H1 (cell line): ENCODE data around the gene KRTAP3-2. TPM values are rescaled to one million over a fixed set of nuclear protein-coding genes. Genes with fewer than 3 reads are reported as not detected.

Experiments
- CTCF ChIA-PET: fragments of 300-600 bp; sonication (Branson Sonifier 250); formaldehyde crosslinking; loops from one replicate; lab custom pipeline; 2021; ENCODE audit not compliant: partially characterized antibody; lab: Charles Lee
- POLR2A ChIA-PET: fragments of 300-600 bp; sonication (Branson Sonifier 250); formaldehyde crosslinking; loops from one replicate; lab custom pipeline; 2021; ENCODE audit warnings: inconsistent platforms; ENCODE audit not compliant: partially characterized antibody; lab: Charles Lee
- DNase-seq, 2 experiments: peaks; one replicate each; pipeline versions ENCODE4 v3.0.0 to v3.0.0-alpha.2; 2010 to 2022; ENCODE audit warnings: low spot score in 2 of 2, low read depth in 1 of 2, mixed read lengths in 1 of 2
- FAIRE-seq: peaks from 2 replicates; lab custom pipeline; 2011; peaks lifted over from hg19 to GRCh38; lab: Jason Lieb, UNC
- H2AFZ ChIP-seq: 2 replicates; pipeline ENCODE4 v1.8.1; 2012; ENCODE audit warnings: low read length, inconsistent platforms
- H2AK5ac ChIP-seq: 2 replicates; pipeline ENCODE4 v1.6.1; 2013; ENCODE audit warnings: low read depth, low read length
- H2BK120ac ChIP-seq: replicated peaks from 2 replicates; pipeline ENCODE3; 2013; ENCODE audit warnings: low read depth, low read length, inconsistent platforms
- H2BK12ac ChIP-seq: 2 replicates; pipeline ENCODE4 v1.6.1; 2013; ENCODE audit warnings: low read depth, low read length
- H2BK15ac ChIP-seq: 2 replicates; pipeline ENCODE4 v1.6.1; 2013; ENCODE audit warnings: low read length
- H2BK20ac ChIP-seq: 2 replicates; pipeline ENCODE4 v1.6.1; 2013; ENCODE audit warnings: low read length
- H2BK5ac ChIP-seq: 2 replicates; pipeline ENCODE4 v1.6.1; 2013; ENCODE audit warnings: low read depth, low read length
- H3K14ac ChIP-seq: 2 replicates; pipeline ENCODE4 v1.6.1; 2013; ENCODE audit warnings: inconsistent platforms; ENCODE audit not compliant: insufficient read length
- H3K18ac ChIP-seq: 2 replicates; pipeline ENCODE4 v1.6.1; 2013; ENCODE audit warnings: low read length; ENCODE audit errors: extremely low read depth
- H3K23ac ChIP-seq: 2 replicates; pipeline ENCODE4 v1.6.1; 2013; ENCODE audit warnings: inconsistent platforms; ENCODE audit not compliant: insufficient read length
- H3K23me2 ChIP-seq: 2 replicates; pipeline ENCODE4 v1.6.1; 2013; ENCODE audit warnings: low read depth, low read length
- H3K27ac ChIP-seq: 2 replicates; pipeline ENCODE4 v1.6.1; 2011; ENCODE audit warnings: low read depth, low read length, inconsistent platforms
- H3K27me3 ChIP-seq, 4 experiments: replicated peaks in 1 of 4; 1 replicate in 1 of 4; 2 replicates in 3 of 4; pipeline versions ENCODE4 v1.6.1 to v1.8.1; 2011 to 2013; ENCODE audit warnings: low read length in 3 of 4, mild to moderate bottlenecking in 3 of 4, inconsistent platforms in 2 of 4, mixed read lengths in 2 of 4, moderate library complexity in 1 of 4; ENCODE audit not compliant: control insufficient read depth in 3 of 4, insufficient read depth in 3 of 4; ENCODE audit errors: extremely low read depth in 1 of 4
- H3K36me3 ChIP-seq, 4 experiments: 2 replicates each; pipeline versions ENCODE4 v1.6.1 to v1.8.1; 2011 to 2013; ENCODE audit warnings: mild to moderate bottlenecking in 4 of 4, low read length in 3 of 4, moderate library complexity in 2 of 4, control low read depth in 1 of 4, inconsistent platforms in 1 of 4; ENCODE audit not compliant: insufficient read depth in 4 of 4, control insufficient read depth in 2 of 4
- H3K4ac ChIP-seq: replicated peaks from 2 replicates; pipeline ENCODE3; 2013; ENCODE audit warnings: low read length, low read depth, mixed read lengths, inconsistent platforms; ENCODE audit not compliant: insufficient read length
- H3K4me1 ChIP-seq, 4 experiments: replicated peaks in 1 of 4; 1 replicate in 1 of 4; 2 replicates in 3 of 4; pipeline versions ENCODE4 v1.6.1 to v1.8.1; 2011 to 2013; ENCODE audit warnings: low read length in 3 of 4, inconsistent platforms in 2 of 4, mixed read lengths in 1 of 4; ENCODE audit not compliant: insufficient read depth in 4 of 4, control insufficient read depth in 3 of 4
- H3K4me2 ChIP-seq, 2 experiments: 2 replicates each; pipeline versions ENCODE4 v1.6.1 to v1.8.1; 2011 to 2013; ENCODE audit warnings: low read depth in 2 of 2, low read length in 2 of 2, control low read depth in 1 of 2, inconsistent platforms in 1 of 2, mild to moderate bottlenecking in 1 of 2; ENCODE audit not compliant: insufficient read depth in 1 of 2
- H3K4me3 ChIP-seq, 4 experiments: fragments of 200-600, 300-600 bp in 1 of 4; sonication (generic), shearing (Covaris generic), sonication (Bioruptor Twin) in 1 of 4; 2 replicates each; pipeline versions ENCODE4 v1.5.1 to v1.8.1; 2011 to 2016; ENCODE audit warnings: low read length in 4 of 4, low read depth in 3 of 4, control low read depth in 2 of 4, inconsistent platforms in 2 of 4, mild to moderate bottlenecking in 2 of 4, mixed read lengths in 1 of 4, moderate library complexity in 1 of 4; ENCODE audit not compliant: insufficient read depth in 2 of 4; ENCODE audit errors: extremely low read depth in 1 of 4
- H3K56ac ChIP-seq: replicated peaks from 2 replicates; pipeline ENCODE3; 2013; ENCODE audit warnings: low read depth, mild to moderate bottlenecking, mixed read lengths, low read length, inconsistent platforms; ENCODE audit not compliant: insufficient read length
- H3K79me1 ChIP-seq: 2 replicates; pipeline ENCODE4 v1.6.1; 2013; ENCODE audit warnings: low read depth, low read length, control low read depth
- H3K79me2 ChIP-seq, 2 experiments: 2 replicates each; pipeline versions ENCODE4 v1.6.1 to v1.8.1; 2012 to 2013; ENCODE audit warnings: low read length in 2 of 2, mild to moderate bottlenecking in 2 of 2, inconsistent platforms in 1 of 2; ENCODE audit not compliant: insufficient read depth in 2 of 2, control insufficient read depth in 1 of 2
- H3K9ac ChIP-seq, 4 experiments: replicated peaks in 1 of 4; 1 replicate in 1 of 4; 2 replicates in 3 of 4; pipeline versions ENCODE4 v1.6.1 to v1.8.1; 2011 to 2013; ENCODE audit warnings: low read depth in 3 of 4, low read length in 3 of 4, control low read depth in 2 of 4, mild to moderate bottlenecking in 2 of 4, moderate library complexity in 2 of 4, inconsistent platforms in 1 of 4; ENCODE audit errors: extremely low read depth in 1 of 4
- H3K9me3 ChIP-seq, 2 experiments: 2 replicates each; pipeline versions ENCODE4 v1.6.1 to v1.8.1; 2012 to 2013; ENCODE audit warnings: mild to moderate bottlenecking in 2 of 2, moderate library complexity in 2 of 2, control low read depth in 1 of 2, inconsistent platforms in 1 of 2, low read depth in 1 of 2, low read length in 1 of 2, mixed read lengths in 1 of 2; ENCODE audit not compliant: insufficient read depth in 2 of 2
- H4K20me1 ChIP-seq, 2 experiments: replicated peaks in 1 of 2; 2 replicates each; pipeline versions ENCODE3 to v1.8.1; 2011 to 2013; ENCODE audit warnings: inconsistent platforms in 2 of 2, low read length in 2 of 2, mild to moderate bottlenecking in 1 of 2; ENCODE audit not compliant: insufficient read depth in 2 of 2, control insufficient read depth in 1 of 2
- H4K5ac ChIP-seq: 2 replicates; pipeline ENCODE4 v1.6.1; 2013; ENCODE audit warnings: low read length, low read depth, mixed read lengths, inconsistent platforms; ENCODE audit not compliant: insufficient read length
- H4K8ac ChIP-seq: 2 replicates; pipeline ENCODE4 v1.8.0; 2013; ENCODE audit warnings: mild to moderate bottlenecking, moderate library complexity, low read length, inconsistent platforms; ENCODE audit not compliant: insufficient read depth; ENCODE audit errors: extremely low read depth
- H4K91ac ChIP-seq: replicated peaks from 2 replicates; pipeline ENCODE3; 2013; ENCODE audit warnings: low read length, mixed read lengths, inconsistent platforms; ENCODE audit not compliant: insufficient read length
- ASH2L ChIP-seq: fragments of 200-600, 300-600 bp; sonication (generic); IDR thresholded peaks from one replicate; pipeline ENCODE4 v1.7.1; 2017; ENCODE audit warnings: low read length
- BACH1 ChIP-seq: IDR thresholded peaks from 2 replicates; pipeline ENCODE4 v1.6.1; 2012; ENCODE audit warnings: low read length, improper control_type of control experiment
- GABPA ChIP-seq: IDR thresholded peaks from 2 replicates; pipeline ENCODE4 v1.6.1; 2011; ENCODE audit warnings: mild to moderate bottlenecking, low read length, moderate library complexity, borderline replicate concordance; ENCODE audit not compliant: insufficient read depth
- GTF2F1 ChIP-seq: IDR thresholded peaks from 2 replicates; pipeline ENCODE4 v1.6.1; 2012; ENCODE audit warnings: low read depth, low read length, improper control_type of control experiment, borderline replicate concordance
- HDAC6 ChIP-seq: IDR thresholded peaks from one replicate; pipeline ENCODE4 v1.7.1; 2012; ENCODE audit warnings: low read depth, mild to moderate bottlenecking, inconsistent platforms, low read length, moderate library complexity
- KDM1A ChIP-seq: fragments of 200-600, 300-600 bp; sonication (generic); IDR thresholded peaks from 2 replicates; pipeline ENCODE4 v1.7.1; 2016; ENCODE audit warnings: mild to moderate bottlenecking, low read length, borderline replicate concordance
- MAFK ChIP-seq: IDR thresholded peaks from 2 replicates; pipeline ENCODE4 v1.6.1; 2012; ENCODE audit warnings: low read depth, mild to moderate bottlenecking, improper control_type of control experiment, low read length
- NANOG ChIP-seq: IDR thresholded peaks from 2 replicates; pipeline ENCODE4 v1.6.1; 2011; ENCODE audit warnings: low read length, low read depth, mild to moderate bottlenecking, inconsistent platforms; ENCODE audit not compliant: insufficient read depth, poor library complexity, severe bottlenecking
- PHF8 ChIP-seq: fragments of 200-600 bp; sonication (generic); conservative IDR thresholded peaks from 2 replicates; pipeline ENCODE4 v1.7.1; 2012; ENCODE audit warnings: low read depth, mild to moderate bottlenecking, inconsistent platforms, low read length, moderate library complexity
- POU5F1 ChIP-seq: IDR thresholded peaks from 2 replicates; pipeline ENCODE4 v1.6.1; 2011; ENCODE audit warnings: low read depth, mild to moderate bottlenecking, low read length, moderate library complexity
- RFX5 ChIP-seq: IDR thresholded peaks from 2 replicates; pipeline ENCODE4 v1.6.1; 2011; ENCODE audit warnings: low read depth, low read length, improper control_type of control experiment, borderline replicate concordance
- SP1 ChIP-seq: IDR thresholded peaks from 2 replicates; pipeline ENCODE4 v1.6.1; 2011; ENCODE audit warnings: low read depth, low read length
- SRF ChIP-seq: IDR thresholded peaks from 2 replicates; pipeline ENCODE4 v1.6.1; 2011; ENCODE audit warnings: mild to moderate bottlenecking, low read depth, low read length, moderate library complexity
- TCF12 ChIP-seq: IDR thresholded peaks from 2 replicates; pipeline ENCODE4 v1.6.1; 2011; ENCODE audit warnings: low read depth, mild to moderate bottlenecking, low read length
- YY1 ChIP-seq: IDR thresholded peaks from 2 replicates; pipeline ENCODE4 v1.6.1; 2011; ENCODE audit warnings: low read depth, mild to moderate bottlenecking, low read length
- WGBS, 2 experiments: shearing (Covaris generic) in 1 of 2; methylation state at CpG; one replicate each; pipeline versions ENCODE4 v1.1.6 to v1.1.7; 2013 to 2015; ENCODE audit warnings: low lambda C conversion rate in 2 of 2, mixed read lengths in 2 of 2, inconsistent platforms in 1 of 2, low coverage in 1 of 2, missing lambda C conversion rate in 1 of 2; ENCODE audit not compliant: insufficient replicate concordance in 2 of 2, insufficient coverage in 1 of 2, insufficient read length in 1 of 2; ENCODE audit errors: extremely low coverage in 1 of 2, missing lambda C conversion rate in 1 of 2; 5-methylcytosine and 5-hydroxymethylcytosine counted together
- polyA plus RNA-seq, 7 experiments: library from polyadenylated mRNA; depleted of rRNA in 3 of 7; stranded (reverse) in 5 of 7; unstranded in 2 of 7; fragments of >200 nt in 5 of 7; fragments of 200-250 nt in 2 of 7; gene quantifications; 1 replicate in 5 of 7; 2 replicates in 1 of 7; 4 replicates in 1 of 7; pipeline versions ENCODE4 v1.2.1 to v1.2.3, GENCODE V29; 2011 to 2013; ENCODE audit warnings: missing spikeins in 2 of 7, mixed read lengths in 2 of 7
- total RNA-seq: library from RNA; stranded (reverse); fragmentation: NEBNext Ultra II Directional; extraction: Animal tissue kit (Norgen Biotek cat#: 25700); gene quantifications from 2 replicates; pipeline ENCODE4 v1.2.1, GENCODE V29; 2021

Gene KRTAP3-2
- total and polyA plus RNA-seq, 2 of the 8 experiments (the other 6 are each of a cell fraction or from before 2014, with no cell fraction given): not detected

- no peaks in the 10 kb centered on the region for H3K79me1 ChIP-seq
- H3K27ac ChIP-seq: no peak overlapping the region
- H3K56ac ChIP-seq: no peak overlapping the region
- H4K5ac ChIP-seq: peak overlapping the region; percentile 23
- H2BK12ac ChIP-seq: no peak overlapping the region; the same call in 1 of the 2 replicates
- H3K36me3 ChIP-seq: no peaks in the 10 kb centered on the region
- H3K18ac ChIP-seq: no peak overlapping the region
- no peaks in the 10 kb centered on the region for H3K27me3 ChIP-seq
- H3K23me2 ChIP-seq: no peaks in the 10 kb centered on the region
- no peak overlapping the region for H3K4me3 ChIP-seq
- no peak overlapping the region for H4K91ac ChIP-seq
- DNase-seq (no peak), FAIRE-seq (no peak)
- no peaks in the 10 kb centered on the region for H4K20me1 ChIP-seq
- H2BK5ac ChIP-seq: no peak overlapping the region
- H3K14ac ChIP-seq: no peak overlapping the region
- H2BK120ac ChIP-seq: no peak overlapping the region
- H2AFZ ChIP-seq: peak overlapping the region; percentile 90; the same call in 1 of the 2 replicates
- 87% methylated on average over 8 of the region's 8 CpGs; no CpG with 5 or more reads in 1 of the 2 experiments for WGBS, 2 experiments
- H3K4me2 ChIP-seq: no peak overlapping the region
- no peaks in the 10 kb centered on the region for H3K79me2 ChIP-seq
- ChIA-PET CTCF (interaction anchor here (0.6 to 5.4 kb wide), 6 partner anchors 18 to 667 kb away, joined by 3 to 34 read pairs (median 4); no protein-coding TSS in a partner anchor), POLR2A (no interaction called here)
- no peak overlapping the region for H2BK15ac ChIP-seq
- H2BK20ac ChIP-seq: no peak overlapping the region
- no peak overlapping the region for H3K4ac ChIP-seq
- peaks cover 3 to 8% (median 6%) of the 10 kb centered on the region in 4 experiments; a peak in 4 of 7 replicates for H3K4me1 ChIP-seq
- H3K23ac ChIP-seq: no peak overlapping the region
- H2AK5ac ChIP-seq: no peak overlapping the region
- no peak overlapping the region for H3K9ac ChIP-seq
- H3K9me3 ChIP-seq: no peaks in the 10 kb centered on the region
- no peak overlapping the region for H4K8ac ChIP-seq
- TF ChIP-seq KDM1A (no peak), GTF2F1 (no peak), ASH2L (no peak), GABPA (no peak), BACH1 (no peak), MAFK (no peak), HDAC6 (no peak), POU5F1 (no peak), RFX5 (no peak), SRF (no peak), PHF8 (no peak), SP1 (no peak), TCF12 (no peak), NANOG (no peak), YY1 (no peak)
Measured at GRCh38 chr17:40980596-40980995, 19.1 kb downstream of the KRTAP3-2 start.
